ENCODE measurements around the gene TNRC6B. TPM values are rescaled to one million over a fixed set of nuclear protein-coding genes. Genes with fewer than 3 reads are reported as not detected.

TNRC6B gene
- total and polyA plus RNA-seq, 2 donors (not counting 1 experiment from before 2014, with no cell fraction given) = 5.7 to 17.8 TPM

- TF ChIP-seq, protein P1, sequence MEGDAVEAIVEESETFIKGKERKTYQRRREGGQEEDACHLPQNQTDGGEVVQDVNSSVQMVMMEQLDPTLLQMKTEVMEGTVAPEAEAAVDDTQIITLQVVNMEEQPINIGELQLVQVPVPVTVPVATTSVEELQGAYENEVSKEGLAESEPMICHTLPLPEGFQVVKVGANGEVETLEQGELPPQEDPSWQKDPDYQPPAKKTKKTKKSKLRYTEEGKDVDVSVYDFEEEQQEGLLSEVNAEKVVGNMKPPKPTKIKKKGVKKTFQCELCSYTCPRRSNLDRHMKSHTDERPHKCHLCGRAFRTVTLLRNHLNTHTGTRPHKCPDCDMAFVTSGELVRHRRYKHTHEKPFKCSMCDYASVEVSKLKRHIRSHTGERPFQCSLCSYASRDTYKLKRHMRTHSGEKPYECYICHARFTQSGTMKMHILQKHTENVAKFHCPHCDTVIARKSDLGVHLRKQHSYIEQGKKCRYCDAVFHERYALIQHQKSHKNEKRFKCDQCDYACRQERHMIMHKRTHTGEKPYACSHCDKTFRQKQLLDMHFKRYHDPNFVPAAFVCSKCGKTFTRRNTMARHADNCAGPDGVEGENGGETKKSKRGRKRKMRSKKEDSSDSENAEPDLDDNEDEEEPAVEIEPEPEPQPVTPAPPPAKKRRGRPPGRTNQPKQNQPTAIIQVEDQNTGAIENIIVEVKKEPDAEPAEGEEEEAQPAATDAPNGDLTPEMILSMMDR (conservative IDR thresholded peaks at IDR 0.05 in 1 of 2, IDR thresholded peaks at IDR 0.05 in 1 of 2; ENCODE audit: low read depth in 1 of 2, low read length in 2 of 2) = no peak
- TF ChIP-seq EZH2 (IDR thresholded peaks at IDR 0.05; ENCODE audit: low read length, missing control alignments) = no peak
- no peaks in the 10 kb centered on the region for H3K9me3 ChIP-seq (ENCODE audit: control insufficient read depth, insufficient read depth, low read depth, low read length)
- no peak overlapping the region for H3K27ac ChIP-seq (ENCODE audit: insufficient read depth, low read length)
- H3K27me3 ChIP-seq (ENCODE audit: control insufficient read depth, insufficient read depth, low read length) = no peaks in the 10 kb centered on the region
- peaks cover 21% of the 10 kb centered on the region for H3K4me1 ChIP-seq (ENCODE audit: control insufficient read depth, extremely low read depth, insufficient read depth, low read length)
- no peak for DNase-seq (ENCODE audit: low read depth in 2 of 2)
- no peak overlapping the region for H3K9ac ChIP-seq (ENCODE audit: insufficient read depth, low read length)
- peaks cover 9% of the 10 kb centered on the region for H4K20me1 ChIP-seq (ENCODE audit: control insufficient read depth, extremely low read depth, insufficient read depth, low read length)
- no peak overlapping the region for H2AFZ ChIP-seq (ENCODE audit: low read length)
- H3K36me3 ChIP-seq (ENCODE audit: control insufficient read depth, insufficient read depth, low read length) = no peaks in the 10 kb centered on the region
- no peak overlapping the region for H3K4me2 ChIP-seq (ENCODE audit: extremely low read depth, insufficient read depth, low read length)
- peaks cover 38% of the 10 kb centered on the region for H3K79me2 ChIP-seq (ENCODE audit: control insufficient read depth, insufficient read depth, low read length)
- no peak overlapping the region for H3K4me3 ChIP-seq (replicated peaks in 1 of 4; ENCODE audit: control extremely low read depth in 1 of 4, insufficient read depth in 1 of 4, low read depth in 3 of 4, low read length in 4 of 4)
Observed at GRCh38 chr22:40198733-40199132, 21.0 kb downstream of the TNRC6B start.

- no peak overlapping the region for H3K4me3 ChIP-seq (replicated peaks in 1 of 4; ENCODE audit: control extremely low read depth in 1 of 4, insufficient read depth in 1 of 4, low read depth in 3 of 4, low read length in 4 of 4)
- H3K9me3 ChIP-seq (ENCODE audit: control insufficient read depth, insufficient read depth, low read depth, low read length) = no peaks in the 10 kb centered on the region
- peaks cover 22% of the 10 kb centered on the region for H3K4me1 ChIP-seq (ENCODE audit: control insufficient read depth, extremely low read depth, insufficient read depth, low read length)
- no peaks in the 10 kb centered on the region for H3K36me3 ChIP-seq (ENCODE audit: control insufficient read depth, insufficient read depth, low read length)
- H3K27me3 ChIP-seq (ENCODE audit: control insufficient read depth, insufficient read depth, low read length) = no peaks in the 10 kb centered on the region
- H2AFZ ChIP-seq (ENCODE audit: low read length) = no peak overlapping the region
- H3K79me2 ChIP-seq (ENCODE audit: control insufficient read depth, insufficient read depth, low read length) = peaks cover 35% of the 10 kb centered on the region
- no peak overlapping the region for H3K9ac ChIP-seq (ENCODE audit: insufficient read depth, low read length)
- H4K20me1 ChIP-seq (ENCODE audit: control insufficient read depth, extremely low read depth, insufficient read depth, low read length) = peaks cover 9% of the 10 kb centered on the region
- H3K27ac ChIP-seq (ENCODE audit: insufficient read depth, low read length) = no peak overlapping the region
- DNase-seq (ENCODE audit: low read depth in 2 of 2) = no peak
- no peak overlapping the region for H3K4me2 ChIP-seq (ENCODE audit: extremely low read depth, insufficient read depth, low read length)
- no peak for TF ChIP-seq EZH2 (IDR thresholded peaks at IDR 0.05; ENCODE audit: low read length, missing control alignments)
- TF ChIP-seq, protein P1 (conservative IDR thresholded peaks at IDR 0.05 in 1 of 2, IDR thresholded peaks at IDR 0.05 in 1 of 2; ENCODE audit: low read depth in 1 of 2, low read length in 2 of 2) = no peak
Observed at GRCh38 chr22:40199223-40199622, 21.5 kb downstream of the TNRC6B start.

DNA sequence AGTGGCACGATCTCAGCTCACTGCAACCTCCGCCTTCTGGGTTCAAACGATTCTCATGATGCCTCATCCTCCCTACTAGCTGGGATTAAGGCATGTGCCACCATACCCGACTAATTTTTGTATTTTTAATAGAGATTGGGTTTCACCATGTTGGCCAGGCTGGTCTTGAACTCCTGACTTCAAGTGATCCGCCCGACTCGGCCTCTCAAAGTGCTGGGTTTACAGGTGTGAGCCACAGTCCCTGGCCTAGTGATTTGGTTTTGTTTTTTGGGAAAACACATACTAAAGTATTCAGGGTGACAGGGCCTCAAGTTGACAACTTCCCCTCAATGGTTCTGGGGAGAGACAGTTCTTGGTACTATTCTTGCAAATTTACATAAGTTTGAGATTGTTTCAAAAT, 22.1 kb downstream of the TNRC6B start:
- H2AFZ ChIP-seq (ENCODE audit: low read length) = no peak overlapping the region

More for the DNA sequence above, 22.1 kb downstream of the TNRC6B start:
- no peak for DNase-seq (ENCODE audit: low read depth in 2 of 2)
- H3K9ac ChIP-seq (ENCODE audit: insufficient read depth, low read length) = no peak overlapping the region
- H3K36me3 ChIP-seq (ENCODE audit: control insufficient read depth, insufficient read depth, low read length) = no peaks in the 10 kb centered on the region
- no peak overlapping the region for H3K4me2 ChIP-seq (ENCODE audit: extremely low read depth, insufficient read depth, low read length)
- TF ChIP-seq, protein P1 (conservative IDR thresholded peaks at IDR 0.05 in 1 of 2, IDR thresholded peaks at IDR 0.05 in 1 of 2; ENCODE audit: low read depth in 1 of 2, low read length in 2 of 2) = no peak
- TF ChIP-seq EZH2 (IDR thresholded peaks at IDR 0.05; ENCODE audit: low read length, missing control alignments) = no peak
- H3K79me2 ChIP-seq (ENCODE audit: control insufficient read depth, insufficient read depth, low read length) = peaks cover 31% of the 10 kb centered on the region
- peaks cover 9% of the 10 kb centered on the region for H4K20me1 ChIP-seq (ENCODE audit: control insufficient read depth, extremely low read depth, insufficient read depth, low read length)
- H3K9me3 ChIP-seq (ENCODE audit: control insufficient read depth, insufficient read depth, low read depth, low read length) = no peaks in the 10 kb centered on the region
- H3K27me3 ChIP-seq (ENCODE audit: control insufficient read depth, insufficient read depth, low read length) = no peaks in the 10 kb centered on the region
- peaks cover 25% of the 10 kb centered on the region for H3K4me1 ChIP-seq (ENCODE audit: control insufficient read depth, extremely low read depth, insufficient read depth, low read length)
- H3K4me3 ChIP-seq (replicated peaks in 1 of 4; ENCODE audit: control extremely low read depth in 1 of 4, insufficient read depth in 1 of 4, low read depth in 3 of 4, low read length in 4 of 4) = no peak overlapping the region
- no peak overlapping the region for H3K27ac ChIP-seq (ENCODE audit: insufficient read depth, low read length)

Measured in fibroblast of lung (primary cell).